Skin epidermis (tissue), 12 donors: ENCODE data around the gene MLLT10.

Experiments
- H3K27ac ChIP-seq, 21 experiments: fragments of 200-600 bp; sonication (generic) in 11 of 21; one replicate each; pipeline ENCODE4 v1.5.0; 2020; ENCODE audit warnings: mild to moderate bottlenecking in 3 of 21, inconsistent platforms in 2 of 21, moderate library complexity in 2 of 21
- H3K4me3 ChIP-seq, 7 experiments: fragments of 200-600 bp; sonication (generic) in 2 of 7; one replicate each; pipeline ENCODE4 v1.5.0; 2020; ENCODE audit warnings: inconsistent platforms in 2 of 7, mild to moderate bottlenecking in 2 of 7, moderate library complexity in 1 of 7

The MLLT10 gene

DNA sequence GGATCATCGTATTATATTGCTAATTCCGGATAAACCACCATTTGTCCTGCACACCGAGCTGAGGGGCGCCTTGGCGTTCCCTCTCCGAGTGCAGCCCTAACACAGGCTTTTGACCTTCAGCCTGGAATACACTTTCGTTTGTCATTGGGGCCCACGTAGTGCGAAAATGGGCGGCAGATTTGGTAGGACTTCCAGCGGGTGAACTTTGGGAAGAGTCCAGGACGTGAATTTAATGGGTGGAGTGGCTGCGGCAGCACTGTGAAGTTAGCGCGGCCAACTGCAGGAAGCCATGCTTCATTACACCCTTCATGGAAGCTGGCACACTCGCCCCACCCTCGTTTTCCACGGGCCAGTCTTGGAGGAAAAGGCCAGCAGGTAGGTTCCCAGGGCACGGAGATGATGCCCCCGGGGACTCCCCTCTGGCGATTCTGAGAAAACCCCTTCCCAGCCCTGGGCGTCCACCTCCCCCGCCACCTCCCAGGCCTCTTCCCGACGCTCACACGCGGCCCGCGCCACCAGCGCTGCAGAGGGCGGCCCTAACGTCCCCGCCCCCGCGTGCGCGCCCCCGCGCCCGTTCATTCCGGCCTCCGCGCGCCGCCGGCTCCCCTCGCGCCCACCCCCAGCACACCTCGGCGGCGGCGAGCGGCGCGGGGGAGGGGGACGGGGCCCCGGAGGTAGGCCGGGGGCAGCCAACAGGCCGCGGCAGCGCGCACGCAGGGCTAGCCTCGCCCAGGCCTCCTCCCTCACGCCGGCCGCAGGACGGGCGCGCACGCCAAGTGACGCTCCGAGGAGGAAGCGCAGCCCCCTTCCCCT lies at the start of gene MLLT10:
Gene MLLT10 (plus strand): TSS at position 766 of the 813 bp plus-strand sequence. CDS start 413 bp downstream, outside the sequence.
- Histone ChIP-seq H3K27ac (peak within 1 kb of the TSS; percentile 89 to 100 (median 97)), H3K4me3 (peak within 1 kb of the TSS; percentile 60 to 91 (median 87))

DNA sequence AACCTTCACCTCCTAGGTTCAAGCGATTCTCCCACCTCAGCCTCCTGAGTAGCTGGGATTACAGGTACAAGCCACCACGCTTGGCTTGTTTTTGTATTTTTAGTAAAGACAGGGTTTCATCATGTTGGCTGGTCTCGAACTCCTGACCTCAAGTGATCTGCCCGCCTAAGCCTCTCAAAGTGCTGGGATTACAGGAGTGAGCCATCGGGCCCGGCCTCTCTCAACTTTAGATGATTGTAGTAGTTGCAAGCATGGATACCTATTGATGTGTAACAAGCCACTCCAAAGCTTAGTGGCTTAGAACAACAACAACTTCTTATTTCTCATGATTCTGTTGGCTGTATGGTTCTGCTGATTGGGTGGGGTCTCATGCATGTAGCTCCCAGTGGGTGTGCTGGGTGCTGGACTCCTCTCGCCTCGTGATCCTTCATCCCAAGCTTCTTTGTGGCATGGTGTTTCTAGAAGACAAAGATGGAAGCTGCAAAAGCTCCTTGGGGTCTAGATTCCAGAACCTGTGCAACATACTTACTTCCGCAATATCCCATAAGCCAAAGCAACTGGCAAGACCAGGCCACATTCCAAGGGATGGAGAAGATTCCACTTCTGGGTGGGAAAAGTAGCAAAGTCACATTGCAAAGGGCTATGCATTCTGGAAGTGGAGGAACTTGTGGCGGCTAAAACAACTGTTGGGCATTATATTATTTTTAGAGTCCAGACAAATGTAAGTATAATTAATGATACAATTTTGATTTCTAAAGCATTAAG lies 46.4 kb upstream of the MLLT10 start:
- no peak overlapping the region for H3K27ac ChIP-seq
- no peak overlapping the region for H3K4me3 ChIP-seq

DNA sequence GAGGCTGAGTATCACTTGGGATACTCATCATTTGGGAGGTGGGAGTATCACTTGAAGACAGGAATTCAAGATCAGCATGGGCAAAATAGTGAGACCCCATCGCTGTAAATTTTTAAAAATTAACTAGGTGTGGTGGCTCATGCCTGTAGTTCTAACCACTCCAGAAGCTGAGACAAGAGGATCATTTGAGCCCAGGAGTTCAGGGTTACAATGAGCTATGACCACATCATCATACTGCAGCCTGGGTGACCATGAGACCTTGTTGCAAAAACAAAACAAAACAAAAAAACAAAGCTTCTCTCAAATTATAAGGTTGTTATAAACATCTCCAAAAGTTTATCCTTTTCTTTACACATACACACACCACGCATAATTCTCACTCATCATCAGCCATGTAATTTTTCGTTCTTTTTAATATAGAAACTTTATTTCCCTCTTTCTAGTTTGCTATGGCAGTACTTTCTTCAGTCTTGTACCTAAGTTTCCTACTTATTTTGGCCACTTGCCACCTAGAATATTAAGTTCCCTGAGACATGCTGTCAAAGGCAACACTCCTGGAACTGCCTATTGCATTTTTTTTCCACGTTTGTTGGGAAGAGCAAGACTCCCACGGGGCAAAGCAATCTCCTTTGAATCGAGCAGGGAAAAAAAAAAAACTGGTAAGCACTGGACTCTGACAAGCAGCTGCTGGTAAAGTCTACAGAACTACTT lies 45.6 kb upstream of the MLLT10 start:
- H3K4me3 ChIP-seq, result no peak overlapping the region
- no peak overlapping the region for H3K27ac ChIP-seq

DNA sequence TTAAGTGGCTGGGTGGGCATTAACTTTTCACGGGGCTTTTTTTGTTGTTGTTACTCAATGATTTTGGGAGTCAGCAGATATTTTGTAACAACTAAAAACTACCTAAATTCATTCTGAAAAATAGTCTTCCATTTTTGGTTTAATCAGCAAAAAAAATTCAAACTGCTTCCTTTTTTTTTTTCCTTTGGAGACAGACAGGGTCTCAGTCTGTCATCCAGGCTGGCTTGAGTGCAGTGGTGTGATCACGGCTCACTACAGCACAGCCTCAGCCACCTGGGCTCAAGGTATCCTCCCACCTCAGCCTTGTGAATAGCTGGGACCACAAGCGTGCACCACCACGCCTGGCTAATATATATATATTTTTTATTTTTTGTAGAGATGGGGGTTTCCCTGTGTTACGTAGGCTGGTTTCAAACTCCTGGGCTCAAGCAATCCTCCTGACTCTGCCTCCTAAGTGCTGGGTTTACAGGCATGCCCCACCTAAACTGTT lies 45.0 kb upstream of the MLLT10 start:
- no peak overlapping the region for H3K4me3 ChIP-seq
- no peak overlapping the region for H3K27ac ChIP-seq

DNA sequence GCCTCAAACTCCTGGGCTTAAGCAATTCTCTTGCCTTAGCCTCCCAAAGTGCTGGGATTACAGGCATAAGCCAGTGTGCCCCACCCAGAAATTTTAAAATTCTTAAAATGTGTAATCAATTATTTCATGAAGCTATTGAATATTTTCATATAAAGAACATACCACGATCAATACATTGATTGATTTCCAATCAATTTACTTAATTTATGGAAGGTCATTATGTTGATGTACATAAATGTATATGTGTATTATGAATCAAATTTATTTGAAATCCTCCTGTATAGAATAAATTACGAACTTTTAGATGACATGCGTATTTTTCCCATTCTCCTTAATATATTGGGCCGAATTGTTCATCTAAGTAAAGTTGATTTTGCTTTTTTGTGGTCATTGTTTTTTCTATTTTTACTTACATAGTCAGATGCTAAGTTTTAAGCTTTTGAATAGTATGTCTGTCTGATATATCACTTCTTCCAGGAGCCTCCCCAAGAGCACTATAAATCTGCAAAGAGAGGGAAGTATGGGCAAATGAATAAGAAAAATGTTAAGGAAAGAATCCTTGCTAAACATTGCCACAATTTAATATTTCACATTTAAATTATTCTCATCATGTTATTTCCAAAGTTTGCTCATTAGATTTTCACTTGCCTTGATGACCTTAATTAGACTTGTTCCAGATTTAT lies 43.9 kb upstream of the MLLT10 start:
- Histone ChIP-seq H3K4me3 (no peak overlapping the region), H3K27ac (no peak overlapping the region)

DNA sequence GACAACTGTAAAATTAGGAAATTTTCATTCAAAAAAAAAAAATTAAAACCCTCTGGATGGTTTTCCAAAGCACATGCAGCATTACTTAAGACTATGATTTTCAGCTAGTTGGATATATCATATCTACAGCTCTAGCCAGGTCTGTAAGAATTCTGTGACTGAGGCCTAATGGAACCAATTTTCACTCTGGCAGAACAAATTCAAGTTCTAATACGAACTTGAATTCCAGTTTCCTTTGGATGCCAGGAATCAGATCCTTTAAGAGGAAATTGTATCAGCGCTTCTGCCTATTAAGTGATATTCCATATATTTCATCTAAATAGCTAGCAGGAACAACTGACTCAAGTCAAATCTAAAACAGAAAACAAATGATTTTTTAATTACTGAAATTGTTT lies 43.3 kb upstream of the MLLT10 start:
- no peak overlapping the region for H3K27ac ChIP-seq
- no peak overlapping the region for H3K4me3 ChIP-seq

DNA sequence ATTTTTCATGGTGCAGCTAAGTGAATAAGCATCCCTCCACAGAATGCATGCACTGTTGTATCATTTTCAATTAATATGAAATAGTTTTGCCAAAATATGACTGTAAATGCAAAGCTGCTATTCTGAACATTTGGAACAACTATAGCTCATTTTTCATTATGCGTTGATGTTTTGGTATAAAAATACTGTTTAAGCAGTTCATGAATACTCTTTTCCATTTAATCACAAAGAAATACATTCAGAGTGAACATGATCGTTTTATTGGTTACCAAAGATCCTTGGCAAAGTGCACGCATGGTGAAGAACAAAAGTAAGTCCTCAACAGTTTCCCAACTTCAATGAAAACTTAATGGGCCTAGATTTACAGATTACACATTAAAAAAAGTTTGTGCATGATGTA lies 41.6 kb upstream of the MLLT10 start:
- Histone ChIP-seq H3K4me3 (no peak overlapping the region), H3K27ac (no peak overlapping the region)

DNA sequence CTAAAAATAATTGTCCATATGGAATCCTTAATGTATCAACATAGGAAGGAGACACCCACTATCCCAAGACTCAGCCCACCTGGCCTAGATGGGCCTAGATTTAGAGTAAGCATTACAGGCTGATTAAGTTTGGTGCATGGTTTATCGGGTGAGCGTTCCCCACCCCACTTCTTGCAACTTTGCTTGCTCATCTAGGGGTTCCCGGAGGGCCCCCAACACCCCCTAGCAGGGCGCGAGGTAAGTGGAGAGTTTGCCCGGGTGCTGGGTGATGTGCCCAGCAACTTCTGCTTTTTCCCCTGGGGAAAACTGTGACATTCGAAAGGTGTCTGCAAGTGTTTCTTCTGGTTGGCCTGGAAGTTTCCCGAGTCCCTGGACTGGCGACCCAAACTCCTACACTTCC lies 40.2 kb upstream of the MLLT10 start:
- Histone ChIP-seq H3K27ac (peak overlapping the region in 9 of 21 experiments; percentile 35 to 91 (median 79)), H3K4me3 (peak overlapping the region in 5 of 7 experiments; percentile 60 to 81 (median 73))

DNA sequence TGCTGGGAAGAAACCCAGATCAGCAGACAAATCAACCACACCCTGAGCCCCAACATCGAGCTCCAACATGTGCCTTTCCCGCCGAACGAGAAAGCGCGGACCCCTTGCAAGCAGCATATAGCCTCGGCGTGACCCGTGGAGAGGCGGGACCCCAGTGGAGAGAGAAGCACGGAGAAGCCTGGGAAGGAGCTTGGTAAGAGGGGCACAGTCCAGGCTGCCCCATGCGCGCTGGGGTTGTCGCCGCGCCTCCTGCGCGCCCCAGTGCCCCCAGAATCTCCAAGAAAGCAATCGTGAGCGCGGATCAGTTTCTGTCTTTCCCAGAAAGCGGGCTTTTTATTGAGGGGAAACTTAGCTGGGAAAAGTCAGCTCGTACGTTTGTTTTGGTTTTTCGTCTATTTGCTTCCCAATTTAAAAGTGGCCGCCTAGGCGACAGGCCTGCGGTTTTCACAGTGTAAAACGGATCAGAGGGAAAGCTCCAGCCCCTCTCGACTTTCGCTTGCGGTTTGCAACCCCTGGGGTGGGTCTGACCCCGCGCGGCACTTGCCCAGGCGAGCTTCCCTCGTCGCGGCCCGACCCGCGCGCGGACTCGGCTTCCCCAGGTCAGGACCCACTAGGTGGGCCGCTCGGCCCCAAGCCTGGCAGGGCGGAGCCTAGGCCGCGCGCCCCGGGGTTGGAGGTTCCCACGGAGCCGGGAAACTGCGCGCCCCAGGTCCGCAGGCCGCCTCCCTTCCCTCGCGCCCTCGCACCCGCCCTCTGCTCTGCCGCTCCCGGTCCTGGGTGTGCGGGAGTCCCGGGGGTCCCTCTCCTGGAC lies 39.6 kb upstream of the MLLT10 start:
- H3K27ac ChIP-seq, result peak overlapping the region in 19 of 21 experiments; percentile 11 to 92 (median 76)
- peak overlapping the region; percentile 60 to 81 (median 71) for H3K4me3 ChIP-seq

DNA sequence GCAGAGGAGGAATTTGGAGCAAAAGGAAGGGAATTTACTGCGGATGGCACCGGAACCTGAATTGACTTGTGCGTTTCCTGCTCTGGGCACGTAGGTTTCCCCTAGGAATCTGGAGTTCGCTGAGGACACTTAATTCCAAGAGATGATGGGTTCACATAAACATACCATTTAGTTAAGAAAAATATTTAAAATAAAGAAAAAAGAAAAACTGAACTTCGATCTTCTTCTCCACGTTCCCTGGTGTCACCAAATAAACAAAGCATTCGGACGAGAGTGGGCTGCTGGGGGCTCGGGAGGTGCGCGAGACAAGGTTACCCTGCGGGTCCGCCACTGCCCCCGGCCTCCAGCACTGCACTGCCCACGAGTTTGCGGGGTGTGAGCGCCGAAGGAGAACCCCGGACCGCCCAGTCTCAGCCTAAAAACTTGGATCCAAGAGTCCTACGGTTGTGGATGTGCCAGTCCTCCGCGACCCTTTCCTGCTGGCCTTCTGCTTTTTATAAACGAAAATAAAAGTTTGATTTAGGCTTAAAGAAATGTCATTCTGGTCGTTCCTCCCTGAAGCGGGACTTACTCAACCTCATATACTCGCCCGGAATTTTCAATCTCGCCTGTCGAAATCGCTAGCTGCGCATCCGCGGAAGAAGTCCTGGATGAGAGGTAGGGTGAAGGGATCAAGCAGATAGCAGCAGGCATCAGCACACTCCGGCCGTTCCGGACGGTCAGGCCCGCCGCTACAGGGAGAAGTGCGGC lies 38.9 kb upstream of the MLLT10 start:
- Histone ChIP-seq H3K4me3 (peak overlapping the region; percentile 60 to 81 (median 71)), H3K27ac (peak overlapping the region in 20 of 21 experiments; percentile 14 to 92 (median 74))

DNA sequence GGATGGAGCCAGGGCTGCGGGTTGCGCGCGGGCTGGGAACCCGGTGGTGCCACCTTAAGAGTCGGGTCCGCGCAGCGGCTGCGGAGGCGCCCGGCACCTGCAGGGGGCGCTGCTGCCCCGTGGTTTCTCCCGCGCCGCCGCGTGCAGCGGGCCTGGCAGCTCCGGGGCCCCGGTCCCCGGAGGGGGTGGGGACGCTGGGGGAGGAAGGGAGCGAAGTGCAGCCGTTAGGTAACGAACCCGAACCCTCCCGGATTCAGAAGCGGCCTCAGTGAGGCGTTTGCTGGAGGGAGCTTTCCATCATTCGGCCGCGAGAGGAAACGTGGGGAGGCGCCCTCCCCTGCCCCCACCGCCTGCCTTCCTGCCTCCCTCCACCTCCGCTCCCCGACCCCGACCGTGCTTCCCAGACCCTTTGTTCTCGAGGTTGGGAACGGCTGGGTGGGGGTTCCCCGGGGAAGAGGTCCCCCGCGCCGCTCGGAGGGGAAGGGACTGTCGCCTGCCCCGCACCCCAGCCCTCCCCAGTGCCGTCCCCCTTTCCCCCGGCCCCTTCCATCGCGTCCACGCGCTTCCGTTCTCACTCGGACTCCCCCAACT lies 38.2 kb upstream of the MLLT10 start:
- H3K27ac ChIP-seq, result peak overlapping the region in 19 of 21 experiments; percentile 52 to 92 (median 76)

DNA sequence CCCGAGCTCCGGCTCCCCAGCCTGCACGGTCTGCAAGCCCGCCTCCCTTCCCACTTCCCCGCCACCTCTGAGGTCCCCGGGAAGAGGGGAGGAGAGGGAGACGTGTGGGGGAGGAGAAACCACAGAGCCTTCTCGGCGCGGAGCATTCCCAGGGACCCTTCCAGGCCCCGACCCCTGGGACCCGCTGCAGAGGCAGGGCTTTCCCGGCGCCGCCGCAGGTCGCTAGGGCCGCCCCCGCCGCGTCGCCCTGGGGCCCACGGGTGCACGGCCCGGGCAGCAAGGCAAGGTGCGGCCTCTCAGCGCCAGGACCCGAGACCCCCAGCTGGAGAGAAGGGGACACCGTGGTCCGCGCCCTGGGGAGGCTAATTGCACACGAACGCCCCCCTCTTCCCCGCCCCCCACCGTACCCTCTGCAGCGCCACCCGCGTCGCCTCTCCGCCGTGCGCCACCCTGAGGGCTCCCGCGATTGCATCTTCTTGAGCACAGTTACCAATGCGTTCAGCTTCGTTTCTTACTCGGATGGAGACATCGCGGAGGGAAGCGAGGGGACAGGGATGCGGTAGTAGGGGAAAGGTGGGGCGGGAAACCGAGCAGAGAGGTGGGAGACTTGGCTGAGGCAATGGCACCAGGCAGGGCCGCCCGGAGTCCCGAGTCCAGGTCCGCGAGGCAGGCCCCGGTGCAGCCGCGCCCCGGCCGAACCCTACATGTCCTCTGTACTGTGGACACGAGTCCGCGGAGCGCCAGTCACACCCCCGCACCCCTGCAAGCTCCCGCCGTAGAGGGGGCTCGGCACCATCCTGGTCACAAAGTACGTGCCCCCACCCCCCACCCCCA lies 37.5 kb upstream of the MLLT10 start:
- H3K27ac ChIP-seq, result peak overlapping the region in 19 of 21 experiments; percentile 52 to 92 (median 76)

More for the DNA sequence above, 38.2 kb upstream of the MLLT10 start:
- H3K4me3 ChIP-seq, result peak overlapping the region; percentile 60 to 81 (median 71)

DNA sequence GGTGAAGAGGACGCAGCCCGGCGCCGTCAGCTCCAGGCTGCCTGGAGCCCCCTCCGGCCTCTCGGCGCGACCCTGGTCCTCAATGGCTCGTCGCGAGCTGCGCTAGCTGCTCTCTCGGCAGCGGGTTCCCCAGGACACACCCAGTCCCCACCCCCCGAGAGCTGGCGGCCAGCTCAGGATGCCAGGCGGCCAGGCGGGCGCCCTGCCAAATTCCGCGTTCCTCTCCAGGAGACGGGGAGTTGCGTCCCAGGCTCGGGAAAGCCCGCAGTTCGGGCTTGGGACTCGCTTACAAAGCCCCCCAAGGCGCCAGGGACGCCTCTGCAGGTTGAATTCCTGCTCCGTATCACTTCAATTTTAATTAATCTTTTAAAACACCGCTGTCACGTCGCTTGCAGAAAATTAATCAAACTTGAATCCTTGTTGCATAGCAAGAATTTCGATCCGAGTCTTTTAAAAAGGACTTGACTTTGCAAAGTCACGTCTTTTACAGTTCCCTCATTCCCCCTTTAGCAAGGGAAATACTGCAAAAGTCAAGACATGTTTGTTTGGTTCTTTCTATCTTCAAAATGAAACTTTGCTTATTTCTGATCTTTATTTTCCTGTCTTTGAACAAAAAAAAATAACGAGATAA lies 36.7 kb upstream of the MLLT10 start:
- H3K27ac ChIP-seq, result peak overlapping the region in 18 of 21 experiments; percentile 39 to 92 (median 74)
- H3K4me3 ChIP-seq, result peak overlapping the region; percentile 60 to 81 (median 71)

More for the DNA sequence above, 37.5 kb upstream of the MLLT10 start:
- peak overlapping the region; percentile 60 to 81 (median 71) for H3K4me3 ChIP-seq

DNA sequence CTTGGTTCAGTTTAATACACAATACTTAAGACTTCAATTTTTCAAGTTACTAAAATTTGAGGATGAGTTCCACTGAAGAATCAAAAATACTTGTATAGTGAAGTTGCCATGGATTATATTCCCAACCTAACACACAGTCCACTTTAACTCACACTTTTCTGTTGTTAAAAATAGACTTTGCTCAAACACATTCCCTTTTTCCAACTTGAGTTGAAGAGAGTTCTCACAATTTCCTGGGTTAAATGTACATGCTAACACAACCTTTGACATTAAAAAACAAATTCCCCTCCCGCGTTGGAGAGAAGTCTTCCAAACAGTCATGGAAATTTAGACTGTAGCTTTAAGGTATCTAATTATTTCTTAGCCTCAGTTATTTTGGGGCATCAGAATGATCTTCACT lies 35.7 kb upstream of the MLLT10 start:
- Histone ChIP-seq H3K27ac (no peak overlapping the region), H3K4me3 (no peak overlapping the region)

DNA sequence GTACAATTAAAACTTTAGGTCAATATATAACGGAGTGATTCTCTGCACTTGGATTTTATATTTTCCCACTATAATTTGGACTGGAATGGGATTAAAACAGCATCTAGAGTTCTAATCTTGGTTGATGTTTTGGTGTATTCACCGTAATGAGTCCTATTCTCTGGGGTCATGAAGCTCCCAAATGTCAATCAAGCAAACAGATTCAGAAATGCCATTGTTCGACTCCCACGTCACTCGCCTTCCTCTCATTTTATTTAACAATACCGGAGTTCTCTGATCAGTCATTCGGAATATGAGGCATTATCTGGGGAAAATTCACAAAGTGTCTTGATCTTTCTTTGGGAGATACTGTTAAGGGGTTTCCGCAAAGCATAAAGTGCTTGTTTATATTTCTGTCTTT lies 35.0 kb upstream of the MLLT10 start:
- H3K4me3 ChIP-seq, result no peak overlapping the region
- H3K27ac ChIP-seq, result no peak overlapping the region
